ENCODE measurements around the gene TACR2. TPM values are rescaled to one million over a fixed set of nuclear protein-coding genes. Genes with fewer than 3 reads are reported as not detected.

The TACR2 gene
- total and polyA plus RNA-seq, 2 donors (not counting 3 experiments of a cell fraction or from before 2014, with no cell fraction given) = 0.19 TPM; not detected in 1

DNA sequence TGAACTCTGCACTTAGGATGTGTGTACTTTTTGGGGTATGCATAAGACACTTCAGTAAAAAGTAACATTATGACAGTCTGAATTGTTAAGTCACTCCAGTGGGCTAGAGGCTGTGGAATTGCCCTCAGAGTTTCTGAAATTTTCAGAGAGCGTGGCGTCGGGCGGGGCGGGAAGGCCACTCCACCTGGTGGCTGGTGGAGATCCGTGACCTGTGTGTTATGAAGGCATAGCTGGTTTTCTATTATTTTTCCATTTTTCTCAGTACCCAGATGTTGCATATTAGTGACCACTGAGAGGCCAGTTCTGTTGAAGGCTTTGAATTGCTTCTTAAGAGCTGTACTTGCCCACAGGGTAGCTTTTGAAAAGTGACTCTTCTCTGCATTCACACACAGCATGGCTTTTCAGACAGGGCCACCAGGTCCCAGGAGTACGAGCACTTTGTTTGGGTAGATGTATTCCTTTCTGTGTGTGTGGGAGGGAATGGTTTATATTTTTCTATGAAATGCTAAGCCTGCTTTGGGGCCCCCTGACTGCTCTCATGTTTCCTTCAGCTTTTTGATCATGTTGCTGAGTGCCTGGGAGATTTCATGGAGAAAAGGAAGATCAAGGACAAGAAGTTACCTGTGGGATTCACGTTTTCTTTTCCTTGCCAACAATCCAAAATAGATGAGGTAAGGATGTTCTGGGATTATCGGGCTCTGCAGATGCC is 52.3 kb downstream of the TACR2 start:
- dilution Hi-C loops (cut with MboI; ENCODE audit: extremely low pct_ligation_motif_present, low sequenced_read_pairs) (loop anchor here (10.0 kb wide), 1 partner anchor 50 kb away; no protein-coding TSS in a partner anchor), intact Hi-C loops (cut with micrococcal nuclease) (no loop called here)
- POLR2A ChIA-PET = no interaction called here
- FAIRE-seq (no peak), DNase-seq (ENCODE audit: low read depth, low spot score) (no peak)
- TF ChIP-seq, protein P1, sequence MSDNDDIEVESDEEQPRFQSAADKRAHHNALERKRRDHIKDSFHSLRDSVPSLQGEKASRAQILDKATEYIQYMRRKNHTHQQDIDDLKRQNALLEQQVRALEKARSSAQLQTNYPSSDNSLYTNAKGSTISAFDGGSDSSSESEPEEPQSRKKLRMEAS (IDR thresholded peaks at IDR 0.05; ENCODE audit: insufficient read depth, insufficient read length) = no peak
- TF ChIP-seq MYC (IDR thresholded peaks at IDR 0.05; ENCODE audit: low read depth, low read length) = no peak
- TF ChIP-seq POLR2A (IDR thresholded peaks at IDR 0.05; ENCODE audit: low read depth, low read length) = no peak
- TF ChIP-seq, protein P2, sequence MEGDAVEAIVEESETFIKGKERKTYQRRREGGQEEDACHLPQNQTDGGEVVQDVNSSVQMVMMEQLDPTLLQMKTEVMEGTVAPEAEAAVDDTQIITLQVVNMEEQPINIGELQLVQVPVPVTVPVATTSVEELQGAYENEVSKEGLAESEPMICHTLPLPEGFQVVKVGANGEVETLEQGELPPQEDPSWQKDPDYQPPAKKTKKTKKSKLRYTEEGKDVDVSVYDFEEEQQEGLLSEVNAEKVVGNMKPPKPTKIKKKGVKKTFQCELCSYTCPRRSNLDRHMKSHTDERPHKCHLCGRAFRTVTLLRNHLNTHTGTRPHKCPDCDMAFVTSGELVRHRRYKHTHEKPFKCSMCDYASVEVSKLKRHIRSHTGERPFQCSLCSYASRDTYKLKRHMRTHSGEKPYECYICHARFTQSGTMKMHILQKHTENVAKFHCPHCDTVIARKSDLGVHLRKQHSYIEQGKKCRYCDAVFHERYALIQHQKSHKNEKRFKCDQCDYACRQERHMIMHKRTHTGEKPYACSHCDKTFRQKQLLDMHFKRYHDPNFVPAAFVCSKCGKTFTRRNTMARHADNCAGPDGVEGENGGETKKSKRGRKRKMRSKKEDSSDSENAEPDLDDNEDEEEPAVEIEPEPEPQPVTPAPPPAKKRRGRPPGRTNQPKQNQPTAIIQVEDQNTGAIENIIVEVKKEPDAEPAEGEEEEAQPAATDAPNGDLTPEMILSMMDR (IDR thresholded peaks at IDR 0.05; ENCODE audit: extremely low read depth in 1 of 2, insufficient read depth in 1 of 2, low read depth in 1 of 2, low read length in 2 of 2) = no peak
- TF ChIP-seq FOS (IDR thresholded peaks at IDR 0.05; ENCODE audit: borderline replicate concordance, insufficient read depth, low read length) = no peak
- no peak for TF ChIP-seq GATA2 (IDR thresholded peaks at IDR 0.05; ENCODE audit: insufficient read depth, insufficient read length, low read depth, low read length)
- TF ChIP-seq EZH2 (IDR thresholded peaks at IDR 0.05; ENCODE audit: borderline replicate concordance, low read depth, low read length, severe bottlenecking) = no peak
- TF ChIP-seq POLR2AphosphoS5 (IDR thresholded peaks at IDR 0.05; ENCODE audit: insufficient read depth, low read depth, low read length) = no peak
- Histone ChIP-seq H3K4me2 (ENCODE audit: insufficient read depth, low read length) (no peak overlapping the region), H3K9me1 (replicated peaks; ENCODE audit: control insufficient read depth, extremely low read depth, insufficient read depth, low read length) (no peaks in the 10 kb centered on the region), H3K36me3 (ENCODE audit: control insufficient read depth in 2 of 2, extremely low read depth in 1 of 2, insufficient read depth in 2 of 2, low read length in 2 of 2) (peaks cover 5 to 19% of the 10 kb centered on the region in 2 experiments), H3K4me3 (replicated peaks in 1 of 3; ENCODE audit: insufficient read depth in 1 of 3, low read depth in 1 of 3, low read length in 3 of 3) (no peak overlapping the region), H3K9me3 (replicated peaks; ENCODE audit: control insufficient read depth, insufficient read depth, low read length) (no peaks in the 10 kb centered on the region), H4K20me1 (replicated peaks; ENCODE audit: control insufficient read depth, extremely low read depth, insufficient read depth, low read length) (no peaks in the 10 kb centered on the region), H2AFZ (ENCODE audit: low read depth, low read length) (no peak overlapping the region), H3K79me2 (ENCODE audit: control insufficient read depth, insufficient read depth, low read length) (peaks cover 17% of the 10 kb centered on the region), H3K27me3 (ENCODE audit: control insufficient read depth in 2 of 2, insufficient read depth in 2 of 2, low read length in 2 of 2) (no peaks in the 10 kb centered on the region), H3K4me1 (ENCODE audit: control insufficient read depth, extremely low read depth, insufficient read depth, low read length) (peaks cover 28% of the 10 kb centered on the region), H3K9ac (replicated peaks; ENCODE audit: extremely low read depth, insufficient read depth, low read length) (no peak overlapping the region), H3K27ac (ENCODE audit: insufficient read depth, low read depth, low read length) (no peak overlapping the region)
- CTCF ChIA-PET = interaction anchor here (0.7 to 2.6 kb wide), 5 partner anchors 11 to 126 kb away, joined by 3 to 8 read pairs (median 5); no protein-coding TSS in a partner anchor
- BruUV-seq (replicated peaks) = no TSS peak

Data from endothelial cell of umbilical vein (primary cell).